Glutamatergic neuron (in vitro differentiated cells): ENCODE data around the gene RHBDF1. TPM values are rescaled to one million over a fixed set of nuclear protein-coding genes. Genes with fewer than 3 reads are reported as not detected.

Source experiments
- DNase-seq: peaks from one replicate; pipeline ENCODE4 v3.0.0; 2022
- H3K27ac Mint-ChIP-seq: one replicate; pipeline ENCODE4 v1.8.0; 2020; ENCODE audit warnings: mild to moderate bottlenecking, mixed read lengths, inconsistent platforms; ENCODE audit not compliant: unreplicated experiment
- H3K27me3 Mint-ChIP-seq: one replicate; pipeline ENCODE4 v1.8.0; 2020; ENCODE audit warnings: mild to moderate bottlenecking, moderate library complexity, mixed read lengths, inconsistent platforms; ENCODE audit not compliant: unreplicated experiment
- H3K36me3 Mint-ChIP-seq: one replicate; pipeline ENCODE4 v1.8.0; 2020; ENCODE audit warnings: mild to moderate bottlenecking, mixed read lengths, inconsistent platforms; ENCODE audit not compliant: unreplicated experiment
- H3K4me1 Mint-ChIP-seq: one replicate; pipeline ENCODE4 v1.8.0; 2020; ENCODE audit warnings: mild to moderate bottlenecking, low read depth, mixed read lengths, inconsistent platforms; ENCODE audit not compliant: unreplicated experiment
- H3K4me3 Mint-ChIP-seq: one replicate; pipeline ENCODE4 v1.8.0; 2020; ENCODE audit warnings: mild to moderate bottlenecking, mixed read lengths, inconsistent platforms; ENCODE audit not compliant: unreplicated experiment
- H3K9me3 Mint-ChIP-seq: one replicate; pipeline ENCODE4 v1.8.0; 2020; ENCODE audit warnings: mild to moderate bottlenecking, moderate library complexity, mixed read lengths, inconsistent platforms; ENCODE audit not compliant: unreplicated experiment
- CTCF ChIP-seq: fragments of 200-600 bp; sonication (generic); IDR thresholded peaks from one replicate; pipeline ENCODE4 v1.5.0; 2021; ENCODE audit not compliant: partially characterized antibody, unreplicated experiment
- long read RNA-seq: library from polyadenylated mRNA; unstranded; transcript quantifications from one replicate; pipeline ENCODE4 v2.0.0, GENCODE V29; 2020; ENCODE audit not compliant: unreplicated experiment
- total RNA-seq: library from RNA; stranded (reverse); fragmentation: NEBNext Ultra II Directional; extraction: Animal tissue kit (Norgen Biotek cat#: 25700); gene quantifications from one replicate; pipeline ENCODE4 v1.2.1, GENCODE V29; 2021; ENCODE audit not compliant: unreplicated experiment

The RHBDF1 gene, protein sequence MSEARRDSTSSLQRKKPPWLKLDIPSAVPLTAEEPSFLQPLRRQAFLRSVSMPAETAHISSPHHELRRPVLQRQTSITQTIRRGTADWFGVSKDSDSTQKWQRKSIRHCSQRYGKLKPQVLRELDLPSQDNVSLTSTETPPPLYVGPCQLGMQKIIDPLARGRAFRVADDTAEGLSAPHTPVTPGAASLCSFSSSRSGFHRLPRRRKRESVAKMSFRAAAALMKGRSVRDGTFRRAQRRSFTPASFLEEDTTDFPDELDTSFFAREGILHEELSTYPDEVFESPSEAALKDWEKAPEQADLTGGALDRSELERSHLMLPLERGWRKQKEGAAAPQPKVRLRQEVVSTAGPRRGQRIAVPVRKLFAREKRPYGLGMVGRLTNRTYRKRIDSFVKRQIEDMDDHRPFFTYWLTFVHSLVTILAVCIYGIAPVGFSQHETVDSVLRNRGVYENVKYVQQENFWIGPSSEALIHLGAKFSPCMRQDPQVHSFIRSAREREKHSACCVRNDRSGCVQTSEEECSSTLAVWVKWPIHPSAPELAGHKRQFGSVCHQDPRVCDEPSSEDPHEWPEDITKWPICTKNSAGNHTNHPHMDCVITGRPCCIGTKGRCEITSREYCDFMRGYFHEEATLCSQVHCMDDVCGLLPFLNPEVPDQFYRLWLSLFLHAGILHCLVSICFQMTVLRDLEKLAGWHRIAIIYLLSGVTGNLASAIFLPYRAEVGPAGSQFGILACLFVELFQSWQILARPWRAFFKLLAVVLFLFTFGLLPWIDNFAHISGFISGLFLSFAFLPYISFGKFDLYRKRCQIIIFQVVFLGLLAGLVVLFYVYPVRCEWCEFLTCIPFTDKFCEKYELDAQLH
- 25.2 TPM for total RNA-seq
- long read RNA-seq, partial matches to known transcripts, result 0 of 1 reads
- long read RNA-seq, other reads (novel, unspliced or antisense), result 1 of 1 reads

GRCh38 chr16:72561-73548 lies at the start of gene RHBDF1:
TSS of gene RHBDF1 (minus strand) at chr16:72631. CDS start at chr16:65015, 7,616 bp downstream.
- Mint-ChIP-seq H3K9me3 (peaks cover 3% of the 10 kb centered on the region), H3K36me3 (no peaks in the 10 kb centered on the region), H3K27ac (peak within 1 kb of the TSS; percentile 7), H3K4me3 (peak within 1 kb of the TSS; percentile 85), H3K4me1 (peaks cover 12% of the 10 kb centered on the region), H3K27me3 (peaks cover 10% of the 10 kb centered on the region)
- no peak for TF ChIP-seq CTCF
- peak; percentile 62 for DNase-seq

- H3K27me3 Mint-ChIP-seq, result no peaks in the 10 kb centered on the region
- DNase-seq, result no peak
- H3K9me3 Mint-ChIP-seq, result no peaks in the 10 kb centered on the region
- H3K36me3 Mint-ChIP-seq, result no peaks in the 10 kb centered on the region
- H3K27ac Mint-ChIP-seq, result no peak overlapping the region
- no peak overlapping the region for H3K4me3 Mint-ChIP-seq
- H3K4me1 Mint-ChIP-seq, result no peaks in the 10 kb centered on the region
- TF ChIP-seq CTCF, result no peak
These were observed 48.3 kb upstream of the RHBDF1 start for GRCh38 chr16:120756-121155.

- TF ChIP-seq CTCF, result no peak
- Mint-ChIP-seq H3K27me3 (no peaks in the 10 kb centered on the region), H3K27ac (no peak overlapping the region), H3K9me3 (peaks cover 2% of the 10 kb centered on the region), H3K4me1 (no peaks in the 10 kb centered on the region), H3K4me3 (no peak overlapping the region), H3K36me3 (no peaks in the 10 kb centered on the region)
- DNase-seq, result no peak
These were observed 47.5 kb upstream of the RHBDF1 start for GRCh38 chr16:119835-120491.

- H3K36me3 Mint-ChIP-seq, result no peaks in the 10 kb centered on the region
- no peak for DNase-seq
- H3K27me3 Mint-ChIP-seq, result no peaks in the 10 kb centered on the region
- no peak overlapping the region for H3K4me3 Mint-ChIP-seq
- peaks cover 2% of the 10 kb centered on the region for H3K9me3 Mint-ChIP-seq
- H3K27ac Mint-ChIP-seq, result no peak overlapping the region
- no peak for TF ChIP-seq CTCF
- H3K4me1 Mint-ChIP-seq, result no peaks in the 10 kb centered on the region
These were observed 46.9 kb upstream of the RHBDF1 start for GRCh38 chr16:119295-119694.
